ENCODE measurements around the gene TMEM63B.
"Not testable (repeated sequence)": the region's sequence is repeated elsewhere in the genome, so short reads cannot be mapped to it uniquely, and the experiment has no call there.

TMEM63B gene

GRCh38 chr6:44127186-44128019, at the start of gene TMEM63B, which contains the start of gene MRPL14:
TMEM63B (plus strand) TSS chr6:44127554; CDS start chr6:44134585, 7,031 bp downstream.
MRPL14 (minus strand) TSS chr6:44127452; CDS start chr6:44116611, 10,841 bp downstream.
- DNase-seq, result peak; percentile 82

GRCh38 chr6:44078219-44078826, 49.0 kb upstream of the TMEM63B start:
- no peak for DNase-seq

GRCh38 chr6:44078827-44079671, 48.3 kb upstream of the TMEM63B start:
- DNase-seq, result no peak

GRCh38 chr6:44079672-44080071, 47.7 kb upstream of the TMEM63B start:
- DNase-seq, result no peak

DNA sequence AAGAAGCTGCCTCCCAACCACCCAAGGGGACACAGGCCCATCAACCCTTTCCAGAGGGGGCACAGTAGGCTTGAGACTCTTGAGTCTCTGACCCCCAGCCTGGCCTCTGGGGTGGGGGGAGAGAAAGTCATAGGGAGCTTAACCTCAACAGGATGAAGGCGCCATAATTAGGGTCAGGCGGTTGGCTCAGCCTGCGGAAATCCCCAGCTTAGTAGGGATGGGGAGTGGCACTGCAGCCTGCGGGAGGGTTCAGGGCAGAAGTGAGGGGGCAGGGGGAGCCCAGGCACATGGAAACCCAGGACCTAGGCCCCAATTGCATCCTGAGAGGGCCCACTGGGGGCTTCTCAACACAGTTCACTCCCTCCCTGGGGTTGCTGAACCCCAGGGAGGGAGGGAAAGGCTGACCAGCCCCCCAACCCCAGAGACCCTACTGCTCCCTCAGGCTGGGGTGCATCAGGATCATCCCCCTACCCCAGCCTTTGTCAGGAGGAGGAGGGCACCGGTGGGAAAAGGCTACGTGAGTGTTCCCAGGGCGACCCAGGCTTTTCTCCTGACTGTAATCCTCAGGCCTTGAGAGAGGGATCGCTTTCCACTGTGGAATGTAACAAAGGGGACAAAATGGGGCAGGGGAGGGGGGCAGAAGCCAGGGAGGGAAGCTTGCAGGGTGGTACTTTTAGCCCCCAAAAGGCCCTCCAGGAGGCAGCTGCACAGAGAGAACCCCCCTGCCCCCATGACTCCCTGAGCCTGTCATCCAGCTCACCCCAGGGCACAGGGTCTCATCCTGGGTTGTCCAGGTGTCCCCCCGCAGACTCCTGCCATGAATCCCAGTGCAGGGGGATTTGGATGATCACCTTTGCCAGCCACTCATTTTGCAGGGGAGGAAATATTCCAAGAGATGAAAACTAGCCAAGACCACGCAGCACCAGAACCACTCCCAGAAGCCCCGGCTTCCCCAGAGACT, 46.5 kb upstream of the TMEM63B start:
- DNase-seq, result no peak

- no peak for DNase-seq
Observed at GRCh38 chr6:44081753-44082152, 45.6 kb upstream of the TMEM63B start.

DNA sequence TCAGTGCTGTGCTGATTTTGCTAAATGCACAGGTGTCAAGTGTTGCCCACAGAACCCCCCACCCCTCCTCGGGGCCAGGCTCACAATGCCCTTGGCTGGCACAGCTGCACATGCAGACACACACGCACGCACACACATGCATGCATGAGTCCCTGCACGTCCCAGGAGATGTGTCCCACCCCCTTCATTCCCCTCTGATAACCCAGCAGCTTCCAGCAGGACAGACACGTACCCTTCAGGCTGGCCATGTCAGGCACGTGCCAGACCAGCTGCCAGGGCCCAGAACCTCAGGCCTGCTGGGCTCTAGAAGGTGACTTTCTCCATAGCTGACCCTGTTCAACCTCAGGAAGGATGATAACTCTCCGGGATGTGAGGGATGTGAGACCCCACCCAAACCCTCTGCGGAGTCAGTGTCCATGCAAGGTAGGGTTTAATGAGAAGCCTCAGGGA, 44.5 kb upstream of the TMEM63B start:
- no peak for DNase-seq

DNA sequence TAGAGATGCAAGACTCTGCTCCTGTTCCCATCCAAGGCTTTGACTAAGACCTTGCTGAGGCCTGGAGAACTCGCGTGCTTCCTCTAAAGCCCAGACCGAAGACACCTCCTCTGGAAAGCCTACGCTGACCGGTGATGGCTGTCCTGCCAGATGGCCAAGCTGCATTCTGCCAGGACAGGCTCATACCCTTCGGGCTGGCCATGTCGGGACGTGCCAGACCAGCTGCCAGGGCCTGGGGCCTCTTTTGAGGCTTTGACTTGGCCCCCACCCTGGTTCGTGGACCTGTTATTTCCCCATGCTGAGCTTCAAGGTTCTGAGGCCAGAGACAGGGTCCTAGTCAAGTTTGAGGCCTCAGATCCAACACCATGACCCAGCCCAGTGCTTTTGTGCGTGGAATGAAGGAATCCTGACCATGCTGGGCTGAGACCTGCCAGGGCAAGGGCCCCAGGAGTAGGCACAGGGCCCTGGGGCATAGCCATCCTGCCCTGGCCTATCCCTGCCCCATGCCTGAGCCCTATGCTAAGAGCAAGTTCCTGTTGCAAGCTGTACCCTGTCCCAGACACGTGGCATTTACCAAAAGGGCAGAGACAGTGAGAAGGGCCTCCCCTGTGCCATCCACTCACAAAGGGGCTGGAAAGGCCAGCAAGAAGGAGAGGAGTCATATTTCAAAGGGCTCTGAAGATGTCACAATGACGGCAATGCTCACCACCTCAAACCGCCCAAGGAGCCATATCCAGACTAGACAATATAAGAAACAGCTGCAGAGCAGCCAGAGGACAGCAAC, 42.9 kb upstream of the TMEM63B start:
- DNase-seq, result no peak

GRCh38 chr6:44085219-44085618, 42.1 kb upstream of the TMEM63B start:
- DNase-seq, result no peak

DNA sequence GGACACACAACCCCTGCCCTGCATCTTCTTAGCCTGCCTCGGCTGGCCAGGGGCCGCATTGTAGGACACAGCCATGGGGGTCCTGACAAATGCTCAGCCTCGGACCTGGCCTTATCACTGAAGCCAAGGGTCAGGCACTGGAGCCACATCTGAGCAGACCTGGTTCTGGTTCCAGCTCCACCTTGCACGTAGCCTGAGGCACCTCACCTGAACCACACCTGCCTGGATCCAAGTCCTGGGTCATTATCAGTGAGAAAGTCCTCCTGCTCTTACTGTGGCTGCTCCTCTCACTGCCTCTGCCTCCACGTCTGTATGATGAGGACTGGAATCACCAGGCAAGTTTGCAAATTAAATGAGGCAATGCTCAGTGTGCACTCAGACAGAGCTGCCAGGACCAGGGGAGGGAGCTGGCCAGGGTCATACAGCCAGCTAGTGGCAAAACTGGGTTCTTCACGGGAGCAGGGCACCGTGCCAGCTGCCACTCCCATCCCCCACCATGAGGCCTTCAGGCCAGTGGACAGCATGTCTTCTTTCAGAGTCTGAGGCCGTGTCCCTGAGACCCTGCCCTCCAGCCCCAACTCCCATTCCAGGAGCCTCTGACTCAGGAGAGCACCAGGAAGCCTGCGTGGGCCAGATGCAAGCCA, 40.3 kb upstream of the TMEM63B start:
- no peak for DNase-seq

- DNase-seq, result no peak
Observed at GRCh38 chr6:44087623-44088022, 39.7 kb upstream of the TMEM63B start.

GRCh38 chr6:44088827-44089590, 38.3 kb upstream of the TMEM63B start:
- no peak for DNase-seq

GRCh38 chr6:44090465-44090864, 36.9 kb upstream of the TMEM63B start:
- DNase-seq, result no peak

GRCh38 chr6:44091356-44091755, 36.0 kb upstream of the TMEM63B start:
- not testable (repeated sequence) for DNase-seq

DNA sequence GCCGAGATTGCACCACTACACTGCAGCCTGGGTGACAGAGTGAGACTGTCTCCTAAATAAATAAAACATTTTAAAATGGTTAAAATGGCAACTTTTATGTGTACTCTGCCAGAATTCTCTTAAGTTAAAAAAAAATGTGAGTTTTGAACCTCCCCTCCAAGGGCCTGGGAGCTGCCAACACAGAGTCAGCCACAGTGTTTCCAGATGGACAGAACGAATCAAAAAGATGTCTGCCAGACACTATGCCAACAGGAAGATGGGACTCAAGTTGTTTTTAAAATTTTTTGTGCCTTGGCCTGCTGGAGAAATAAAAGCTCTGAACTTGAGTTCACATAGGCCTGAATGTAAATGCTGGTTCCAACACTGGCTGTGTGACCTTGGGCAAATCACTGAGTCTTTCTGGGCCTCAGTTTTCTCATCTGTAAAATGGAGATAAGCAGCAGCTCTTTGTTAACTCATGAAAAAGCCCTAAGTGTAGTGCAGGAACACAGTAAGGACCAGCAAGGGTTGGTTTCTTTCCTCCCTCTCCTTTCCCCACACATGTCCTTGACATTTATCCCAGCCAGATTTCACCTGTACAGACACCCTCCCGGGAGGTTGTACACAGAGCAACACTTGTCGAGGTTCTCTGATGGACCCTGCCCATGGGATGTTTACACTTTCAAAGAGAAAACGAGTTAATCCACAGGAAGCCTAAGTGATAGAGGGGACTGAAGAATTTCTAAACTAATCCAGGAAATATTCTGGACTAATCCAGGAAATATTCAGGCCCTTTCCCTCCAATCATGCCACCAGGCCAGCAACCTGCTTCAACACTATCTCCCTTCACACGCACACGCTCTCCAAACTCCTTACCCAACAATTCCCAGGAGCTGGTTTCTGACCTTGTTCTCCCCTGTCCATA, 35.1 kb upstream of the TMEM63B start:
- DNase-seq, result no peak

DNA sequence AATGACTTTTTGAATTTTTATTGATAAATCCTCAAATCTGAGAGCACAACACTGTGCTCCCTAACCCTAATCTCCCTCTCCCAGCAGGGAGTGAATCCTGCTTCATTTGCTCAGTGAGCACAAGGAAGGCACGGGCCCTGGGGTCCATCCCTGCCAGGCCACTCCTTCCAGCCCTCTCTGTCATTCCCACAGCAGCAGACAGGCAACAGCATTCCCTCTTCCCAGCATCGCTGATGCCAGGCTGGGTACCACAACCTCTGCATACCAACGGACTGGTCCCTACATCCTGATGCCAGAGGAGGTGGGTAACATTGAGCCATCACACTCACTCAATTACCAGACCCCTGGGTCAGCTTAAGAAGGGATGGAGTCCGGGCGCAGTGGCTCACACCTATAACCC, 34.3 kb upstream of the TMEM63B start:
- DNase-seq, result no peak

- no peak for DNase-seq
Observed at GRCh38 chr6:44093750-44094402, 33.5 kb upstream of the TMEM63B start.

Measured in GDM1 (cell line).